ENCODE measurements around the gene ITPKC.
"Not testable (repeated sequence)": the region's sequence is repeated elsewhere in the genome, so short reads cannot be mapped to it uniquely, and the experiment has no call there.

The ITPKC gene

DNA sequence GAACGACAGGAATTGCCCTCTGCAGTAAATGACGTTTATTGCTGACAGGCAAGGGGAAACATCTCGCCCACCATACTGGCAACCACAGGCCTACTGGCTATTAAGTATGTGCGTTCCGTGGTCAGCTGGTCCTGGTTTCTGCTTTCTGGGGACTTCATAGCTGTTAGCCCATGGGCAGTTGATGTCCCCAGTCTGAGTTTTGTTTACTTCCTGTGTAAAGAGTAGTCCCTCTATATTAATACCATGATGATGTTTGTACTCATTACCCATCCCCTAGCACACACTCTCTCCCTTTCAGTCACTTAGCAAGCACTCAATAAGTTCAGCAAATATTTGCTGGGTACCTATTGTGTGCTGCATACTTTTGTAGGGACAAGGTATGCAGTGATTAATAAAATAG is 52.0 kb downstream of the ITPKC start:
- peaks cover 3% of the 10 kb centered on the region for H3K9me3 Mint-ChIP-seq
- H3K36me3 Mint-ChIP-seq (ENCODE audit: low read depth) = peaks cover 61% of the 10 kb centered on the region
- H3K27ac Mint-ChIP-seq = peak overlapping the region; percentile 40
- H3K4me3 Mint-ChIP-seq = no peak overlapping the region
- H3K4me1 Mint-ChIP-seq (ENCODE audit: low read depth) = peaks cover 39% of the 10 kb centered on the region
- H3K27me3 Mint-ChIP-seq = no peaks in the 10 kb centered on the region
- DNase-seq = no peak

- H3K27me3 Mint-ChIP-seq, DNase-seq, H3K4me3 Mint-ChIP-seq, H3K9me3 Mint-ChIP-seq: not testable (repeated sequence)
- Mint-ChIP-seq H3K27ac (peak overlapping the region; percentile 2), H3K4me1 (ENCODE audit: low read depth) (peaks cover 30% of the 10 kb centered on the region), H3K36me3 (ENCODE audit: low read depth) (peaks cover 37% of the 10 kb centered on the region)
These were observed 54.4 kb downstream of the ITPKC start for GRCh38 chr19:40771101-40771862.

- no peak for DNase-seq
- Mint-ChIP-seq H3K4me1 (ENCODE audit: low read depth) (peaks cover 52% of the 10 kb centered on the region), H3K36me3 (ENCODE audit: low read depth) (peaks cover 16% of the 10 kb centered on the region), H3K27ac (no peak within 1 kb of the TSS), H3K9me3 (peaks cover 3% of the 10 kb centered on the region), H3K4me3 (no peak within 1 kb of the TSS), H3K27me3 (no peaks in the 10 kb centered on the region)
These were observed 58.2 kb downstream of the ITPKC start, which contains the start of gene MIA for GRCh38 chr19:40774916-40775631. Gene MIA, plus strand, starts transcription at chr19:40775521. Its CDS starts 22 bp downstream, at chr19:40775543.

GRCh38 chr19:40775632-40776022 is 58.7 kb downstream of the ITPKC start:
- Mint-ChIP-seq H3K4me3 (no peak overlapping the region), H3K36me3 (ENCODE audit: low read depth) (peaks cover 13% of the 10 kb centered on the region), H3K27me3 (no peaks in the 10 kb centered on the region), H3K9me3 (peaks cover 3% of the 10 kb centered on the region), H3K27ac (no peak overlapping the region), H3K4me1 (ENCODE audit: low read depth) (peaks cover 54% of the 10 kb centered on the region)
- no peak for DNase-seq

DNA sequence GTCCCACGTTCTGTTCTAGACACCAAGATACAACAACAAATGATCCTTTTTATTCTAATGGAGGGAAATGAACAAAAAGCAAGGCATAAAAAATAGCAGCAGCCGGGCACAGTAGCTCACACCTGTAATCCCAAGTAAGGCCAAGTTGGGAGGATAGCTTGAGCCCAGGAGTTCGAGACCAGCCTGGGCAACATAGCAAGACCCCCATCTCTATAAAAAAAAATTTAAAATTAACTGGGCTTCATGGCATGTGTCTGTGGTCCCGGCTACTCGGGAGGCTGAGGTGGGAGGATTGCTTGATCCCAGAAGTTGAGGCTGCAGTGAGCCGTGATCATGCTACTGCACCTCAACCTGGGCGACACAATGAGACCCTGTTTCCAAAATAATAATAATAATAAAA is 59.5 kb downstream of the ITPKC start:
- H3K4me1 Mint-ChIP-seq (ENCODE audit: low read depth) = peaks cover 53% of the 10 kb centered on the region
- no peak overlapping the region for H3K4me3 Mint-ChIP-seq
- no peak for DNase-seq
- peaks cover 9% of the 10 kb centered on the region for H3K36me3 Mint-ChIP-seq (ENCODE audit: low read depth)
- H3K27ac Mint-ChIP-seq = no peak overlapping the region
- H3K27me3 Mint-ChIP-seq = no peaks in the 10 kb centered on the region
- no peaks in the 10 kb centered on the region for H3K9me3 Mint-ChIP-seq

GRCh38 chr19:40776932-40777644 is 60.2 kb downstream of the ITPKC start:
- H3K27ac Mint-ChIP-seq = peak overlapping the region; percentile 97
- peak; percentile 83 for DNase-seq
- peaks cover 12% of the 10 kb centered on the region for H3K36me3 Mint-ChIP-seq (ENCODE audit: low read depth)
- peak overlapping the region; percentile 87 for H3K4me3 Mint-ChIP-seq
- peaks cover 57% of the 10 kb centered on the region for H3K4me1 Mint-ChIP-seq (ENCODE audit: low read depth)
- H3K27me3 Mint-ChIP-seq = no peaks in the 10 kb centered on the region
- H3K9me3 Mint-ChIP-seq = no peaks in the 10 kb centered on the region

DNA sequence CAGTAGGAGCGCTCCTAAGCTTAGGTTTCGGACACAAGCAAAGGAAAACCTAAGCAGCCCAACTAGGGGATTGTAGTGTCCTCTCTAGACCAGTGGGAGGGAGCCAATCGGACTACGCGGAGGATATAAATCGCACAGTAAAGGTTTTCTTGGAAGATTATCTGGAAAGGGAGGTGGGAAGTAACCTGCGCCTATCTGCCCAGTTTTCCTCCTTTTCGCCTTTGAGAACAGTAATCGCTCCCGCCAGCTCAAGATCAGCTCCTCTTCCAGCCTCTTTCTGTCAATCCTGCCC is 60.7 kb downstream of the ITPKC start:
- H3K27me3 Mint-ChIP-seq = no peaks in the 10 kb centered on the region
- no peaks in the 10 kb centered on the region for H3K9me3 Mint-ChIP-seq
- peak overlapping the region; percentile 87 for H3K4me3 Mint-ChIP-seq
- peak overlapping the region; percentile 97 for H3K27ac Mint-ChIP-seq
- peaks cover 58% of the 10 kb centered on the region for H3K4me1 Mint-ChIP-seq (ENCODE audit: low read depth)
- H3K36me3 Mint-ChIP-seq (ENCODE audit: low read depth) = peaks cover 15% of the 10 kb centered on the region
- no peak for DNase-seq

DNA sequence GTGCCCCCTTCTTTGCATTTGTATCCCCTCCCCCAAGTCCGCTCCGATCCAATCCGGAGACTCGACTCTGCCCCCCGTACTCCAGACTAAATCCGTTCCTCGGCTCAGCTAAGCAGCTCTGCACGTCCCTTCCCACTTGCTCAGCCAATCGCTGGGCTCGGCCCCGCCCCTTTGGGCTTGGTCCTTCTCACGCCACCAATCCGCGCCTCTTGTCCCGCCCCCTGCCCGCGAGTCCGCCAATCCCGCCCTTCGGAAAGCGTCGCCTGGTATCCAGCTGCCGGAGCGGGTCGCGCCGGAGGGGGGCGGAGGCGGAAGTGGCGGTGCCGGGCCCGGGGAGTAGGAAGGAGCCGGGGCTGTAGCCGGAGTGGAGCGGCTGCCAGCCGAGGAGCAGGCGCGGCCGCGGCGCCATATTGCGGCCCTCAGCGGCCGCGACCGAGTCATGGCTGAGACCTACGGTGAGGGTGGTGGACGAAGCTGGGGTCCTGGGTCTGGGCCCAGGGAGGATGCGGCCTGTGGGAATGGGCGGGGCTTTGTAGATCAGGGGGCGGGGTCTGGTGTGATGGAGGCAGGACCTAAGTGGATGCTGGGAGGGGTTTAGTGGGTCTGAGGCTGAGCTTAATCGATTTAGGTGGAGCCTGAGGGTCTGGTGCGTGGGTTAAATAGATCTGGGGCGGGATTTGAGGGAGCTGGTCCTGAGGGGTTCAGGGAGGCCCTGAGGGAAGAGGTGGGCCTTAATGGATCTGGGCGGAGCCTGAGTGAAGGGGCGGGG is 61.2 kb downstream of the ITPKC start, which contains the start of gene RAB4B:
Gene RAB4B (plus strand): TSS at position 311 of the 769 bp plus-strand sequence. CDS start 129 bp downstream, at position 440.
- Mint-ChIP-seq H3K27me3 (no peaks in the 10 kb centered on the region), H3K4me3 (peak within 1 kb of the TSS; percentile 87), H3K4me1 (ENCODE audit: low read depth) (peaks cover 58% of the 10 kb centered on the region), H3K27ac (peak within 1 kb of the TSS; percentile 97), H3K9me3 (no peaks in the 10 kb centered on the region), H3K36me3 (ENCODE audit: low read depth) (peaks cover 15% of the 10 kb centered on the region)
- peak; percentile 100 for DNase-seq

- H3K4me3 Mint-ChIP-seq = peak overlapping the region; percentile 87
- peak overlapping the region; percentile 97 for H3K27ac Mint-ChIP-seq
- H3K27me3 Mint-ChIP-seq = no peaks in the 10 kb centered on the region
- peaks cover 19% of the 10 kb centered on the region for H3K36me3 Mint-ChIP-seq (ENCODE audit: low read depth)
- H3K9me3 Mint-ChIP-seq = no peaks in the 10 kb centered on the region
- peaks cover 58% of the 10 kb centered on the region for H3K4me1 Mint-ChIP-seq (ENCODE audit: low read depth)
- DNase-seq = no peak
These were observed 61.9 kb downstream of the ITPKC start for GRCh38 chr19:40778706-40779284.

DNA sequence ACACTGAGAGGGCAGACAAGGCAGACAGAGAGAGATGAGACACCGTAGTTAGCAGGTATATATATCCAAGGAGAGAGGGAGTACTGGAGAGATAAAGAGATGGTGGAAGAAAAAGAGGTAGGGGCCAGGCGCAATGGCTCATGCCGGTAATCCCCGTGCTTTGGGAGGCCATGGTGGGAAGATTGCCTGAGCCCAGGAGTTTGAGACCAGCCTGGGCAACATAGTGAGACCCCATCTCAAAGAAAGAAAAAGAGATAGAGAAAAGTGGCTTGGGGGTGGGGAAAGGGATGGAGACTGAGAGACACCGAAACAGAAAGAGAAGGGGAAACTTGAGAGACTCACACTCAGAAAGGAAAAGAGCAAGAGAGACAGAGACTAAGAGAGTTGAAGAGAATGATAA is 63.7 kb downstream of the ITPKC start:
- Mint-ChIP-seq H3K27ac (peak overlapping the region; percentile 97), H3K9me3 (no peaks in the 10 kb centered on the region), H3K27me3 (no peaks in the 10 kb centered on the region), H3K36me3 (ENCODE audit: low read depth) (peaks cover 24% of the 10 kb centered on the region), H3K4me3 (no peak overlapping the region), H3K4me1 (ENCODE audit: low read depth) (peaks cover 55% of the 10 kb centered on the region)
- no peak for DNase-seq

GRCh38 chr19:40781140-40781539 is 64.2 kb downstream of the ITPKC start:
- peaks cover 53% of the 10 kb centered on the region for H3K4me1 Mint-ChIP-seq (ENCODE audit: low read depth)
- peak overlapping the region; percentile 2 for H3K27ac Mint-ChIP-seq

GRCh38 chr19:40783711-40784110 is 66.8 kb downstream of the ITPKC start:
- Mint-ChIP-seq H3K9me3 (no peaks in the 10 kb centered on the region), H3K4me3 (no peak overlapping the region), H3K4me1 (ENCODE audit: low read depth) (peaks cover 34% of the 10 kb centered on the region), H3K27me3 (no peaks in the 10 kb centered on the region), H3K36me3 (ENCODE audit: low read depth) (peaks cover 39% of the 10 kb centered on the region), H3K27ac (no peak overlapping the region)
- DNase-seq = no peak

More at GRCh38 chr19:40781140-40781539, 64.2 kb downstream of the ITPKC start:
- Mint-ChIP-seq H3K36me3 (ENCODE audit: low read depth) (peaks cover 24% of the 10 kb centered on the region), H3K27me3 (no peaks in the 10 kb centered on the region), H3K4me3 (no peak overlapping the region), H3K9me3 (no peaks in the 10 kb centered on the region)
- no peak for DNase-seq

GRCh38 chr19:40784146-40784545 is 67.2 kb downstream of the ITPKC start:
- peaks cover 38% of the 10 kb centered on the region for H3K36me3 Mint-ChIP-seq (ENCODE audit: low read depth)

GRCh38 chr19:40785526-40785925 is 68.6 kb downstream of the ITPKC start:
- no peak for DNase-seq
- H3K27me3 Mint-ChIP-seq = no peaks in the 10 kb centered on the region
- no peak overlapping the region for H3K4me3 Mint-ChIP-seq
- peaks cover 45% of the 10 kb centered on the region for H3K36me3 Mint-ChIP-seq (ENCODE audit: low read depth)
- peak overlapping the region; percentile 65 for H3K27ac Mint-ChIP-seq
- no peaks in the 10 kb centered on the region for H3K9me3 Mint-ChIP-seq
- peaks cover 18% of the 10 kb centered on the region for H3K4me1 Mint-ChIP-seq (ENCODE audit: low read depth)

More at GRCh38 chr19:40784146-40784545, 67.2 kb downstream of the ITPKC start:
- not testable (repeated sequence) for H3K4me3 Mint-ChIP-seq, H3K9me3 Mint-ChIP-seq, H3K27ac Mint-ChIP-seq, H3K27me3 Mint-ChIP-seq, DNase-seq
- H3K4me1 Mint-ChIP-seq (ENCODE audit: low read depth) = peaks cover 30% of the 10 kb centered on the region
